GM12892 (cell line): ENCODE results near the gene SLCO1B1.
"Not testable (repeated sequence)": the region's sequence is repeated elsewhere in the genome, so short reads cannot be mapped to it uniquely, and the experiment has no call there.

Experiments
- DNase-seq: peaks from one replicate; pipeline ENCODE4 v3.0.0; 2011; ENCODE audit not compliant: insufficient read length
- FAIRE-seq: peaks from 2 replicates; lab custom pipeline; 2011; peaks lifted over from hg19 to GRCh38; lab: Jason Lieb, UNC
- POLR2A ChIP-seq: IDR thresholded peaks from 2 replicates; pipeline ENCODE4 v1.6.1; 2011; ENCODE audit warnings: low read depth, low read length, control low read depth
- POLR2AphosphoS5 ChIP-seq: IDR thresholded peaks from 2 replicates; pipeline ENCODE4 v1.6.1; 2011; ENCODE audit warnings: low read depth, low read length, control low read depth
- TAF1 ChIP-seq: IDR thresholded peaks from 2 replicates; pipeline ENCODE4 v1.6.1; 2011; ENCODE audit warnings: low read depth, mild to moderate bottlenecking, control low read depth, low read length, borderline replicate concordance

Gene SLCO1B1

GRCh38 chr12:21155522-21156351 is 24.7 kb downstream of the SLCO1B1 start:
- TF ChIP-seq TAF1 (no peak), POLR2A (no peak), POLR2AphosphoS5 (no peak)
- DNase-seq (no peak), FAIRE-seq (no peak)

GRCh38 chr12:21165048-21165447 is 34.1 kb downstream of the SLCO1B1 start:
- DNase-seq, result no peak
- no peak for TF ChIP-seq POLR2AphosphoS5
- TF ChIP-seq TAF1, result no peak
- no peak for TF ChIP-seq POLR2A
- no peak for FAIRE-seq

- FAIRE-seq (peak; percentile 17), DNase-seq (no peak)
- TF ChIP-seq POLR2AphosphoS5, result no peak
- TF ChIP-seq TAF1, result no peak
- TF ChIP-seq POLR2A, result no peak
Observed at GRCh38 chr12:21169878-21170472, 39.0 kb downstream of the SLCO1B1 start.

- FAIRE-seq (no peak), DNase-seq (no peak)
- TF ChIP-seq TAF1, result no peak
- TF ChIP-seq POLR2A, result no peak
- TF ChIP-seq POLR2AphosphoS5, result no peak
Observed at GRCh38 chr12:21172079-21172478, 41.1 kb downstream of the SLCO1B1 start.

- TF ChIP-seq POLR2A (no peak), POLR2AphosphoS5 (no peak), TAF1 (no peak)
- DNase-seq, result no peak
- FAIRE-seq, result no peak
Observed at GRCh38 chr12:21183721-21184275, 52.8 kb downstream of the SLCO1B1 start.

- TF ChIP-seq POLR2AphosphoS5 (no peak), POLR2A (no peak), TAF1 (no peak)
- DNase-seq (no peak), FAIRE-seq (no peak)
Observed at GRCh38 chr12:21190016-21190415, 59.0 kb downstream of the SLCO1B1 start.

- FAIRE-seq, DNase-seq: not testable (repeated sequence)
Observed at GRCh38 chr12:21214433-21214832, 83.4 kb downstream of the SLCO1B1 start.

GRCh38 chr12:21219206-21219605 is 88.2 kb downstream of the SLCO1B1 start:
- FAIRE-seq, result no peak
- no peak for DNase-seq
- no peak for TF ChIP-seq TAF1
- no peak for TF ChIP-seq POLR2A
- no peak for TF ChIP-seq POLR2AphosphoS5

GRCh38 chr12:21220266-21220665 is 89.3 kb downstream of the SLCO1B1 start:
- TF ChIP-seq POLR2AphosphoS5 (no peak), TAF1 (no peak), POLR2A (no peak)
- no peak for DNase-seq
- FAIRE-seq, result no peak

GRCh38 chr12:21221072-21221471 is 90.1 kb downstream of the SLCO1B1 start:
- FAIRE-seq, result no peak
- no peak for TF ChIP-seq POLR2A
- no peak for TF ChIP-seq POLR2AphosphoS5
- no peak for TF ChIP-seq TAF1

GRCh38 chr12:21221778-21222177 is 90.8 kb downstream of the SLCO1B1 start:
- TF ChIP-seq POLR2AphosphoS5 (no peak), POLR2A (no peak)
- FAIRE-seq (no peak), DNase-seq (no peak)

More at GRCh38 chr12:21221072-21221471, 90.1 kb downstream of the SLCO1B1 start:
- DNase-seq, result no peak

- TF ChIP-seq POLR2A (no peak), TAF1 (no peak), POLR2AphosphoS5 (no peak)
- FAIRE-seq (no peak), DNase-seq (no peak)
Observed at GRCh38 chr12:21223930-21224329, 92.9 kb downstream of the SLCO1B1 start.
